ENCODE results near the gene RNF151. TPM values are rescaled to one million over a fixed set of nuclear protein-coding genes. Genes with fewer than 3 reads are reported as not detected.

RNF151 gene
- total and polyA plus RNA-seq, 10 of the 15 experiments (the other 5 are each of a cell fraction or from before 2014, with no cell fraction given) = 0.17 to 0.56 TPM; not detected in 8

DNA sequence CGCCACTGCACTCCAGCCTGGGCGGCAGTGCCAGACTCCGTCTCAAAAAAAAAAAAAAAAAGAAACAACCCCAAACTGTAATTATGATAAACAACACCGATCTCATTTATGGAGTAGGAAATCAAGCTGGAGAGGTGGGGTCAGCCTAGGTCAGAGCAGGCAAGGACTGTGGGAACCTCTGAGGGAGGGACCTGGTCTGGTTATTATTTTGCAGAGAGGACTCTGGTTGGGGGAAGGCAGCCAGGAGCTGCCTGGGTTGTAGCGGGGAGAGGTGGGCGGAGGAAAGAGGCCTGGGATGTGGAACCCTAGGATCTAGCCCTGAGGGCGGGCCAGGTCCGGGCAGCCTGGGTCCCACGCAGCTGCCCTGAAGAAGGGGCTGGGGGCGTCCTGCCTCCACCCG lies 37.6 kb upstream of the RNF151 start:
- no TSS peak for BruUV-seq (replicated peaks)
- Histone ChIP-seq H3K4me2 (ENCODE audit: control insufficient read depth, insufficient read depth) (peak overlapping the region; percentile 62), H3K27me3 (replicated peaks in 1 of 2; ENCODE audit: control insufficient read depth in 2 of 2, insufficient read depth in 2 of 2, low read length in 1 of 2) (no peaks in the 10 kb centered on the region; a peak in 3 of 4 replicates), H3K36me3 (ENCODE audit: control insufficient read depth in 2 of 2, insufficient read depth in 2 of 2, low read length in 1 of 2) (no peaks in the 10 kb centered on the region), H3K9me3 (replicated peaks; ENCODE audit: control insufficient read depth, insufficient read depth, low read length) (no peaks in the 10 kb centered on the region), H3K4me3 (peak overlapping the region; percentile 60; the same call in 1 of the 2 replicates), H3K79me2 (ENCODE audit: control insufficient read depth, insufficient read depth, low read length) (no peaks in the 10 kb centered on the region), H3K27ac (ENCODE audit: control insufficient read depth, insufficient read depth) (no peak overlapping the region), H2AFZ (ENCODE audit: control insufficient read depth, low read depth, low read length) (peak overlapping the region; percentile 73), H3K9ac (ENCODE audit: control insufficient read depth, insufficient read depth, low read length) (no peak overlapping the region), H4K20me1 (ENCODE audit: control insufficient read depth, insufficient read depth) (no peaks in the 10 kb centered on the region), H3K4me1 (ENCODE audit: control insufficient read depth, insufficient read depth, low read length) (no peaks in the 10 kb centered on the region; the same call in 1 of the 2 replicates)
- ChIA-PET CTCF (interaction anchor here (1.1 to 4.2 kb wide), 9 partner anchors 11 to 88 kb away, joined by 4 to 21 read pairs (median 7); no protein-coding TSS in a partner anchor), POLR2A (interaction anchor here (0.6 to 0.9 kb wide), 2 partner anchors 78 to 147 kb away, joined by 3 to 7 read pairs; partner anchors contain the start of genes NUBP2 and SPSB3), RAD21 (ENCODE audit: unreplicated experiment) (interaction anchor here (1.0 to 2.0 kb wide), 4 partner anchors 11 to 146 kb away, joined by 3 to 6 read pairs (median 4); partner anchors contain the start of genes FAHD1, NUBP2 and SPSB3), SMC1A (ENCODE audit: uncharacterized antibody, unreplicated experiment) (interaction anchor here (0.9 to 1.6 kb wide), 4 partner anchors 63 to 212 kb away, joined by 3 to 5 read pairs (median 4); no protein-coding TSS in a partner anchor)
- in situ Hi-C loops (cut with MboI) (no loop called here), intact Hi-C loops (cut with micrococcal nuclease; ENCODE audit: unreplicated experiment) (loop anchor here (2.0 kb wide), 1 partner anchor 66 kb away; no protein-coding TSS in a partner anchor)
- ATAC-seq = peak; percentile 61
- WGBS (ENCODE audit: insufficient coverage, insufficient replicate concordance, low lambda C conversion rate, missing lambda C conversion rate) = 23% methylated on average over 7 of the region's 11 CpGs
- TF ChIP-seq, protein P1, sequence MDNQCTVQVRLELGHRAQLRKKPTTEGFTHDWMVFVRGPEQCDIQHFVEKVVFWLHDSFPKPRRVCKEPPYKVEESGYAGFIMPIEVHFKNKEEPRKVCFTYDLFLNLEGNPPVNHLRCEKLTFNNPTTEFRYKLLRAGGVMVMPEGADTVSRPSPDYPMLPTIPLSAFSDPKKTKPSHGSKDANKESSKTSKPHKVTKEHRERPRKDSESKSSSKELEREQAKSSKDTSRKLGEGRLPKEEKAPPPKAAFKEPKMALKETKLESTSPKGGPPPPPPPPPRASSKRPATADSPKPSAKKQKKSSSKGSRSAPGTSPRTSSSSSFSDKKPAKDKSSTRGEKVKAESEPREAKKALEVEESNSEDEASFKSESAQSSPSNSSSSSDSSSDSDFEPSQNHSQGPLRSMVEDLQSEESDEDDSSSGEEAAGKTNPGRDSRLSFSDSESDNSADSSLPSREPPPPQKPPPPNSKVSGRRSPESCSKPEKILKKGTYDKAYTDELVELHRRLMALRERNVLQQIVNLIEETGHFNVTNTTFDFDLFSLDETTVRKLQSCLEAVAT (IDR thresholded peaks at IDR 0.05) = 0 out of 2 replicates have a peak, but pooled peaks have one; percentile 48
- TF ChIP-seq NRF1 (conservative IDR thresholded peaks at IDR 0.05; ENCODE audit: low read depth, low read length) = no peak
- no peak for DNase-seq (ENCODE audit: low read depth, low spot score)
- no peak for FAIRE-seq

Data from GM12878 (cell line).